GM18873 (cell line): ENCODE data around the gene ST3GAL2.
"Not testable (repeated sequence)": the region's sequence is repeated elsewhere in the genome, so short reads cannot be mapped to it uniquely, and the experiment has no call there.

ENCODE experiments used
- ATAC-seq: cut with Tn5 transposase; IDR thresholded peaks from one replicate; pipeline ENCODE4 v1.9.1; 2021; ENCODE audit warnings: mild to moderate bottlenecking, moderate library complexity, moderate number of reproducible peaks; ENCODE audit not compliant: unreplicated experiment, low FRiP score

The ST3GAL2 gene

DNA sequence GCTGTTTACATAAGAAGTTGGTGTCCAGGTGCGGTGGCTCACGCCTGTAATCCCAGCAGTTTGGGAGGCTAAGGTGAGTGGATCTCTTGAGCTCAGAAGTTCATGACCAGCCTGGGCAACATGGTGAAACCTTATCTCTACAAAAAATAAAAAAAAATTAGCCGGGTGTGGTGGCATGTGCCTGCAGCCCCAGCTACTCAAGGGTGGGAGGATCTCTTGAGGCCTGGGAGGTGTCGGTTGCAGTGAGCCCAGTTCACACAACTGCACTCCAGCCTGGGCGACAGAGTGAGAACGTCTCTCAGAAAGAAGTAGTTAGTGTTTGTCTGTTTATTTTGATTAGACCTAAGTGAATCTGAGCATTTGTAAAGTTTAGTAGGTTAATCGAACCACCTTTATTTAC lies 79.3 kb downstream of the ST3GAL2 start:
- no peak for ATAC-seq

DNA sequence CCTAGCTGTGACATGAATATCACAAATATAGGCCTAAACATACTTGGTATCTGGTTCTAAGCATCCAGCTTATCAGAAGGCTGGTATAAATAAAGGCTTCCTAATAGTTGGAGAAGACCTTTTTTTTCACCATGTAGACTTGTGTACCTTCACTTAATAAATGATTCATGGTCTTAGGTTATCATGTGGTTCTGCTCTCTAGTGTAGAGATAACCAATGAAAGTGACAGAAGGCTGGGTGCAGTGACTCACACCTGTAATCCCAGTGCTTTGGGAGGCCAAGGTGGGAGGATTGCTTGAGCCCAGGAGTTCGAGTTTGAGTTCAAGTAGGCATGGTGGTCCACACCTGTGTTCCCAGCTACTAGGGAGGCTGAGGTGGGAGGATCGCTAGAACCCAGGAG lies 89.1 kb downstream of the ST3GAL2 start:
- ATAC-seq: no peak

GRCh38 chr16:70348991-70349390 lies 89.9 kb downstream of the ST3GAL2 start:
- ATAC-seq: no peak

- ATAC-seq: no peak
Observed at GRCh38 chr16:70345840-70346239, 93.1 kb downstream of the ST3GAL2 start.

GRCh38 chr16:70342016-70342415 lies 96.9 kb downstream of the ST3GAL2 start:
- no peak for ATAC-seq

- ATAC-seq: no peak
Observed at GRCh38 chr16:70341600-70341999, 97.3 kb downstream of the ST3GAL2 start.

GRCh38 chr16:70337814-70338213 lies 101.1 kb downstream of the ST3GAL2 start:
- ATAC-seq: no peak

GRCh38 chr16:70332728-70333127 lies 106.2 kb downstream of the ST3GAL2 start:
- not testable (repeated sequence) for ATAC-seq

DNA sequence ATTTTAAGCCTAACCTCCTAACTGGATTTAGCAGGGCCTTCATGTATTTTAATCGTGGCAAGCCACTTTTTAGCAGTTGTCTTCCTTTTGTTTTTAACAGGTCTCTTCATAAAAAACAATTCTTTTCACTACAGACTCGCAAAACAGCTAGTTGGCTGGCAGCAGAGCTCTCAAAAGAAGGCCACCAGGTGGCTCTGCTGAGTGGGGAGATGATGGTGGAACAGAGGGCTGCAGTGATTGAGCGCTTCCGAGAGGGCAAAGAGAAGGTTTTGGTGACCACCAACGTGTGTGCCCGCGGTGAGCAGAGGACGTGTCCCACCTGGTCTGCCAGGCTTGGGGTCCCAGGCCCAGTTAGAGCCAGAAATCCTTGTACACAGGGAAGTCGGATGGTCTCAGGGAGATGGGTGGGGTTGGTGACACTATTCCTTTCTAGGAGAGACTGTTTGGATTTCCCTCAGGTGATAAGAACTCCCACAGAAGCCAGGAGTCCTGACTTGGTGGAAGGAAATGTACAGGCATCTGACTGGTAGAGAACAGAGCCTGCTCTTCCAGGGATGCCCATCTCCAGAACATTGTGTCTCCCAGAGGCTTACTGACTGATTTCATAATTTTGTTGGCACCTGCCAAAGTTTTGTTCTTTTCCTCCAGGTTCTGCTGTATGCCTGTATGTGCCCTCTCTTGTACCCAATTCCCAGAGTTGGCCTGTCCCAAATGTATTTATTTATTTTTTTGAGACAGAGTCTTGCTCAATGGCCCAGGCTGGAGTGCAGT lies 107.1 kb downstream of the ST3GAL2 start:
- no peak for ATAC-seq

- no peak for ATAC-seq
Observed at GRCh38 chr16:70331091-70331490, 107.8 kb downstream of the ST3GAL2 start.
